Smooth muscle cell of the umbilical artery (primary cell): ENCODE results near the gene MED14. TPM values are rescaled to one million over a fixed set of nuclear protein-coding genes. Genes with fewer than 3 reads are reported as not detected.

Experiments
- total RNA-seq: library from RNA; depleted of rRNA; stranded (reverse); fragments of >200 nt; gene quantifications from 2 replicates; pipeline ENCODE4 v1.2.3, GENCODE V29; 2014

MED14 gene
- total RNA-seq, result 12.2 and 28.9 TPM in 2 replicates

DNA sequence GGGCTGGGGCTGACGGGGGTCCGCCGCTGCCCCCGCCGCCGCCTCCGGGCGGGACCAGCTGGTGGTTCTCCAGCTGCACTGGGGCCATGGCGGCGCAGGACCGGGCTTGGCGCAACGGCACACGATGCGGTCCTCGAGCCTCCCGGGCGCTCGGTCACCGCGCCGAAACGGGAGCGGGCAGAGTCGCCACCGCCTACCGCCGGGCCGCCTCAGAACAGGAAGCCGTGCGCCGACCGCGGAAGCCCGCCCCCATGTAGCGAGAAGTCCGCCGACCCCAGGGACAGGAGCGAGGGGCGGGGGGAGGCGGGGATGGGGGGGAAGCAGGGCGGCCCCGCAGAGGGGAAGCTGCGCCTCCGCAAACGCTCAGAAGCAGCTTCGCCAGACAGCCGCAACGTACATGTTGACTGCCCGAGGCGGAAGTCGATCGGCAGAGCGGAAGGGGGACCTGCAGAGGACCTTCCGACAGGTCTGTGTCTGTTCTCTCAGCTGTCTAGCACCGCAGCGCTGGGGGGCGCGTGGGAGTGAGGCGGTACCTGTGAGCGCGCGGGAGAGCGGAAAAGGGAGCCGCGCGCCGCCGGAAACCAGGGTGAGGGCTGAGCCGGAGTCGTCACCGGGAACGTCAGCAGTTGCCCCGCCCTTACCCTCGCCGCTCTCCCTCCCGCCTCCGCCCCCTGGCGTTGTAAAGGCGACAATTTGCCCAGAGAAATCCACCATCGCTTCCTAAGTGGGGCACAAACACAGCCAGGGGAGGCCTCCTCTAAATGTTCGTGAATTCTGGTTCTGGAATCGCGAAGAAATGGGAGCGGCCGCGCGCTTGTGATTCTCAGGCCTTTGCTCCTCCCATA lies at the start of gene MED14:
Gene MED14 (minus strand): TSS at position 218 of the 845 bp plus-strand sequence. CDS start 130 bp downstream, at position 88.

DNA sequence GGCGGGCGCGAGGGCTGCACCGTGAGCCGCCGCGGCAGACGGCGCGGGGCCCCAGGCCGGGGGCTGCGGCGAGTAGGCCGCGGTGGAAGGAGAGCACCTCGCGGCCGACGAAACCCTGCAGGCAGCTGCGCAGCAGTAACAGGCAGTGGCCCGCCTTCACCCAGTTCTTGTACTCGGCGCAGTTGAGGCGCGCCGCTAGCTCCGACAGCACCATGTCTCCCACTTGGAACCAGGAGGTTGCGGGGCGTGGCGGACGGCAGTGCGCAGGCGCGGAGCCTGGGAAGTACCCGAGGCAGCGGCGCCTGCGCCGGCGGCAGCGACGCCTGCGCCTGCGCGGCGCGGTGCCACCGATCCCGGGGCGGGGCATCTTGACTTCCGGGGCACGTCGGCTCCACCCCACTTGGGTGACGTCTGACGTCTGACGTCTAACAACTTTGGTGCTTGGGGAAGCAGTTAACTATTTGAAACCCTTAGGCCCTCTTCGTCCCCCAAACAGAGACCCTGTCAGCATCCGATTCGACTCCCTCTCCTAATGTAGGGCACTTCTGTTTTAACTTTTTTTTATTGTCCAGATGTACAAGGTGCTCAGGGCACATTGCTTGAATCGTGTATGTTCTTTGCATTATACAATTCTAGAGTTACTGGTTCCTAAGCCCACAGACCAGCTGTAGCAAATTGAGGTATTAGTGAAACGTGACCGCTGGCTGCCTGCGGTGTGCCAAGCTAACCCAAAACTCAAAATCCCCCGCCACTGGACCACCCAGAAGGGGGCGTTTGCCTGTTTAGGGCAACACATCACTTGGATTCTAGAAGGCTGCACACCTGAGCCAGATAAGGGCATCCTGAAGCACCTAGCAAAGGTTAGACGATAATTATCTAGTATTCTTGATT lies 87.8 kb downstream of the MED14 start, which contains the start of gene CXorf38:
Gene CXorf38 (minus strand): TSS at position 255 of the 891 bp plus-strand sequence. CDS start 41 bp downstream, at position 214.

DNA sequence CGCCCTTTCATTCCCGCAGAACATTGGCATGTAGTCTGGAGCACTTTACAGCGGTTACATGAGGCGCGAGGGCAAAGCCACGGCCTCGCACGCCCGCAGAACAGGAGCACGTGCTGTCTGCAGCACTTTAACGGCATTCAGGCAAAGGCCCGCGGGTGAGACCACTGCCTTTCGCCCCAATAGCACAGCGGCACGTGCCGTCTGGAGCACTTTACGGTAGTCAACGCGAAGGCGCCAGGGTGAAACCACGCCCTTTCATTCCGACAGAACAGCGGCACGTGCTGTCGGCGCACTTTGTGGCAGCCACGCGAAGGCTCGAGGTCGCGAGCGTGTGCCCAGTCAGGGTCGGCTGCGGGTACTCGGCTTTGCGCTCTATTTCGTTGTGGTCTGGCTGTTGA lies 112.2 kb downstream of the MED14 start, which contains the start of gene MPC1L:
Gene MPC1L (plus strand): TSS at position 290 of the 398 bp plus-strand sequence. CDS start 138 bp downstream, outside the sequence.

Other genes starting within 250 kb of the MED14 start
- 254 and 332 TPM in 2 replicates for gene ATP6AP2, start 154.6 kb downstream of the MED14 start, total RNA-seq
- gene MPC1L, start 112.1 kb downstream of the MED14 start, total RNA-seq, result not detected in 2 replicates
- gene CXorf38, start 88.0 kb downstream of the MED14 start, total RNA-seq, result 8.0 and 11.7 TPM in 2 replicates